Medulla oblongata (tissue), 1 donor: ENCODE measurements around the gene TMBIM1.

Source experiments
- DNase-seq: peaks from one replicate; pipeline ENCODE4 v3.0.0-alpha.2; 2015; ENCODE audit errors: extremely low spot score

The TMBIM1 gene

GRCh38 chr2:218272531-218273212 is 19.6 kb downstream of the TMBIM1 start:
- peak; percentile 91 for DNase-seq

GRCh38 chr2:218271865-218272530 is 20.3 kb downstream of the TMBIM1 start:
- no peak for DNase-seq

GRCh38 chr2:218271487-218271797 is 20.9 kb downstream of the TMBIM1 start:
- DNase-seq = no peak

GRCh38 chr2:218270721-218271486 is 21.4 kb downstream of the TMBIM1 start:
- DNase-seq = no peak

- DNase-seq = peak; percentile 100
Measured at GRCh38 chr2:218269900-218270720, 22.2 kb downstream of the TMBIM1 start, which contains the start of the genes AAMP and PNKD. TSS of gene AAMP (minus strand) at chr2:218270137. CDS start at chr2:218270086, 51 bp downstream. TSS of gene PNKD (plus strand) at chr2:218270519. CDS start at chr2:218270536, 17 bp downstream.

GRCh38 chr2:218267259-218267658 is 25.0 kb downstream of the TMBIM1 start:
- DNase-seq = no peak

GRCh38 chr2:218266316-218266979 is 25.9 kb downstream of the TMBIM1 start:
- DNase-seq = no peak

GRCh38 chr2:218265626-218266025 is 26.7 kb downstream of the TMBIM1 start:
- DNase-seq = no peak

GRCh38 chr2:218264773-218265561 is 27.3 kb downstream of the TMBIM1 start:
- DNase-seq = no peak

- no peak for DNase-seq
Measured at GRCh38 chr2:218263817-218264641, 28.3 kb downstream of the TMBIM1 start.

GRCh38 chr2:218262631-218263586 is 29.4 kb downstream of the TMBIM1 start:
- no peak for DNase-seq

GRCh38 chr2:218262237-218262600 is 30.1 kb downstream of the TMBIM1 start:
- DNase-seq = no peak

GRCh38 chr2:218261423-218262236 is 30.7 kb downstream of the TMBIM1 start:
- peak; percentile 42 for DNase-seq

GRCh38 chr2:218260742-218261422 is 31.4 kb downstream of the TMBIM1 start, which contains the start of gene GPBAR1:
TSS of gene GPBAR1 (plus strand) at chr2:218261015. CDS start at chr2:218262725, 1,710 bp downstream.
- no peak for DNase-seq

GRCh38 chr2:218260166-218260565 is 32.1 kb downstream of the TMBIM1 start:
- DNase-seq = no peak

- DNase-seq = no peak
Measured at GRCh38 chr2:218259099-218259961, 33.0 kb downstream of the TMBIM1 start.
